NOMO-1 (cell line): ENCODE results near the gene PHYKPL.
A peak's percentile ranks its signal among the peaks of the same experiment; 100 is the strongest.
"Not testable (repeated sequence)": the region's sequence is repeated elsewhere in the genome, so short reads cannot be mapped to it uniquely, and the experiment has no call there.

Experiments
- DNase-seq, 2 experiments: peaks; one replicate each; lab custom pipeline; 2025; ENCODE audit not compliant: unreplicated experiment in 2 of 2; lab: John Stamatoyannopoulos, UW

Gene PHYKPL

DNA sequence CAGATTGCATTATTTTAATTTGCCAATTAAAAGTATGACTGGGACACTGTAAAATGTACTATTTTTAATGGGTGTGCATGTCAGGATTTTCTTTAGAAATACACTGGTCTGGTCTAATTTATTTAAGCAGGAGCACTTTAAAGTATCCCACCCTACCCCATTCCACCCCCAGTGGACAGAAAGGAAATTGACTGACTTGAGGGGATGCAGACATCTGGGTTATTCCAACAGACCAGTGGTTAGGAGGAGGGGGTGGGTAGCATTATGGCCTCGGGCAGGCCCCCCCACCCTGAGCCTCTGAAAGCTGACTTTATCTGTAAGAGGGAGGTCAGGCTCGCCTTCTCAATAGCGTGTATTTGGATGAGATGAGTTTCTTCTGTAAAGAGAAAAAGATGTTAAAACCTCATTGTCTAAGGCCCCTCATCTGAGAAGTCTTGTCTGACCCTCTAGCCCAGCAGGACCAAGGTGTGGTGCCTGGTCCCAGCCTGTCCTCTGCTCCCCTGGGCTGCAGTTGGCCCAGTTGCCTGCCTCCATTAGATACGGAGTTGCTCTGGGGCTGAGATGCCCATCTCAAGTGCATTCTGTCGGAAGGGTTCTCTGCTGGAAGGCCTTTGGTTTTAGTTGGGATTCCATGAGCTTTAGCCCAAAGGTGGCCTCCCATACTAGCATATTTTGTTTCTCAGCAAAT lies 23.9 kb downstream of the PHYKPL start:
- DNase-seq, result peak in 1 of 2 experiments; percentile 11

DNA sequence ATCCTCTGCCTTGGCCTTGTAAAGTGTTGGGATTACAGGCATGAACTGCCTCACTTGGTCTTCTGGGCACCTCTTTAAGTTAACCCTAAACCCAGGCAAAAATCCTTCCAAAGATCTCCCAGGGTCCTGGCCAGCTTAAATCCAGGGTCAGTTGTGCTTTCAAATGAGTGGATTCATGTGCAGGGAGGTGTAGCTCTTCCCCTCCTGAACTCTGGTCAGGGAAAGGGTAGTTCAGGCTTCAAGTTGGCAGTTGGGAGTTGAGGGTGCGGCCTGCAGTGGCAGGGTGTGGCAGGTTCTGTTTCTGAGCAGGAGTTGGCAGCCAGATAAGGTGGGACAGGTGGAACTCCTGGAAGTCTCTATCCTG lies 24.7 kb downstream of the PHYKPL start:
- no peak for DNase-seq

DNA sequence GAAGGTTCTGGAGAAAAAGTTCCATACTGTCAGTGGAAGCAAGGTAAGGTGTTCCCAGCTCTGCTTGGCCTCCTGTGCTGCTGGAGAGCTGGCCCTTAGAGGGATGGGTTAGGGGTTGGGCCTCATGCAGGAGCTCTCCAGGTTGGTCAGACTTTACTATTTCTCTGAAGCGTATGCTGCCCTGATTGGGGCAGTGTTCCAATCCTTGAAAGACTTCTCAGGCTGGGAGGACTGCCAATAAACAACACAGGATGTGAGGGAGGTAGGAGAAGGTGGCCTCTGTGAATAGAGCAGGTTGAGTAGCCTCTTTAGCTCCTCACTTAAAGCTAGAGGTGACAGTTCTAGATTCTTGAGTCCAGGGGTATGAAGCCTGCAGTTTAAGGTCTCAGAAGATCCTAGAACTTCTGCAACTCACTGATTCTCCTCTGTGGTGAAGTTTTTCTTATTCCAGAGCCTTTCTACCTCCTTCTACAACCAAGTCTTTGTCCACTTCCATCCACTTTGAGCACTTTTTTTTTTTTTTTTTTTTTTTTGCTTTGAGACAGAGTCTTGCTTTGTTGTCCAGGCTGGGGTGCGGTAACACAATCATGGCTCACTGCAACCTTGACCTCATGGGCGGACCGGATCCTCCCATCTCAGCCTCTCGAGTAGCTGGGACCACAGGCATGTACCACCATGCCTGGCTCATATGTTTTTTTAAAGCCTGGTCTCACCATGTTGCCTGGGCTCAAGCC lies 25.3 kb downstream of the PHYKPL start:
- DNase-seq, result no peak

DNA sequence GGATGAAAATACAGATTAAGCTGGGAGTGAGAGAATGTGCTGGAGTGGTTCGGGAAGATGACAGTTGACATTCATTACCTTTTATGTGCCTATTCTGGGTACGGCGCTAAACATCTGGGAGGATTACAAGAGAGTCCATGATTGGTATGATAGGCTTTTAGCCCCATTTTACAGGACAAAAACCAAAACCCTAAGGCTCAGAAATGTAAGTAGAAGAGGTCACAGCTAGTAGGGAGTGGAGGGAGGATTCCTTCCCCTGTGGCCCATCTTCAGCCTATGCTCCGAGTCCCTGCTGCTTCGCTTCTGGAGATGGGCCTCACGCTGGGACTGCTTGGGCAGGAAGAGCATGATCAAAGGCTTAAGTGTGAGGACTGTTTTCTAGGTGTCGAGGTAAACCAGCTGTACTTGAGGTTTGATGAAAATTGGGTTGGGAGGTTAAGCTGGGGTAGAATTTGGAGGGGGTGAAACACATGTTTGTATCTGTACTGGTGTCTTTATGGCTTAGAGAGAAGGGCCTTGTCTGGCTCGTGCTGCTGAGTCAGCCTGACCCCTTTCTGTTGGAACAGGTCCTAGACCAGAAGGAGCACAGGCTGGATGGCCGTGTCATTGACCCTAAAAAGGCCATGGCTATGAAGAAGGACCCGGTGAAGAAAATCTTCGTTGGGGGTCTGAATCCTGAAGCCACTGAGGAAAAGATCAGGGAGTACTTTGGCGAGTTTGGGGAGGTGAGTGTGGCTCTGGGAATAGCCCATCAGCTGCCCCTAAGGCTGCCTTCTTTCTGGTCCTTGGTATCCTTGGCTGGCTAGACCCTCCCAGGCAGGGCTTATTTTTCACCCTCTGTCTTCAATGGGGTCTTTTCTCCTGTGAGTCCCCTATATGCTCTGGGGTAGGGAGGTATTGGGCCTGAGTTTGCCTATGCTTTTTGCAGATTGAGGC lies 26.2 kb downstream of the PHYKPL start:
- DNase-seq, result no peak

DNA sequence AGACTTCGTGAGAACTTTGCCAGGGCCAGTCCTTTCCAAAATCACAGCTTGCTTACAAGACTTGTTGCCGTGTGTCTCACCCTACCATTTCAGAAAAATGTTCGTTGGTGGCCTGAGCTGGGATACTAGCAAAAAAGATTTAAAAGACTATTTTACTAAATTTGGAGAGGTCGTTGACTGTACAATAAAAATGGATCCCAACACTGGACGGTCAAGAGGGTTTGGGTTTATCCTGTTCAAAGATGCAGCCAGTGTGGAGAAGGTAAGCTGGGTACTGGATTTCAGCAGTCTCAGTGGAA lies 26.9 kb downstream of the PHYKPL start:
- no peak for DNase-seq

DNA sequence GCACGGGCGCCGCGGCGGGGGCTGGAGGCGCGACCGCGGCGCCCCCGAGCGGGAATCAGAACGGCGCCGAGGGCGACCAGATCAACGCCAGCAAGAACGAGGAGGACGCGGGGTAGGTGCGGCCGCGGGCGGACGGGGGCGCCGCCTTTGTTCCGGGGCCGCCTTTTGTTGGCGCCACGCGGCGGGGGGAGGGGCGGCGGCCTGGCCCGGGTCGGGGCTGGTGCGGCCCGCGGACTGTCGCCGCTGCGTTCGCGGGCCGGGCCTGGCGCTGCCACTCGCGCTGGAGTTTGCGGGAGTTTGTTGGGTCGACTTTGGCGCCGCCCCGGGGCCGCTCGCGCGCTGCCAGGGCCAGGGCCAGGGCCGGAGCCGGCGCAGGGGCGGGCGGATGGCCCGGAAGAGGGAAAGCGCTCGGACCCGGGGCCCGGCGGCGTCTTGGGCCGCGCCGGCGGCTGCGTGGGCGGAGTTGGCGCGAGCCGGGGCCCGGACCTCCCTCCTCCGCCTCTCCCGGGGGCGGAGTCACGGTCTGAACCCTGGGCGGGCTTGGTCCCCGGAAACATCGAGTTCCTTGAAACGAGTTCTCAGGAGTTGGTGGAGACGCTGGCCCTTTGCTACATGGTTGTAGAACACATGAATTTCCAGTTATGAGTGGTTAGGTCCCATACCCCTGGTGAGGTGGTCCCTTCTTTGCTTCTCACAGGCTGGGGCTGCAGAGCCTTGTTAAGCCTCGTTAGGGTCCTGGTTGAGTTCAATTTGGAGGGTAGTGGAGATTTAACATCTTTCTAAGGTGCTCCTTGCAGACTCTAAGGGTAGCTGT lies 27.5 kb downstream of the PHYKPL start:
- peak; percentile 57 to 75 for DNase-seq

DNA sequence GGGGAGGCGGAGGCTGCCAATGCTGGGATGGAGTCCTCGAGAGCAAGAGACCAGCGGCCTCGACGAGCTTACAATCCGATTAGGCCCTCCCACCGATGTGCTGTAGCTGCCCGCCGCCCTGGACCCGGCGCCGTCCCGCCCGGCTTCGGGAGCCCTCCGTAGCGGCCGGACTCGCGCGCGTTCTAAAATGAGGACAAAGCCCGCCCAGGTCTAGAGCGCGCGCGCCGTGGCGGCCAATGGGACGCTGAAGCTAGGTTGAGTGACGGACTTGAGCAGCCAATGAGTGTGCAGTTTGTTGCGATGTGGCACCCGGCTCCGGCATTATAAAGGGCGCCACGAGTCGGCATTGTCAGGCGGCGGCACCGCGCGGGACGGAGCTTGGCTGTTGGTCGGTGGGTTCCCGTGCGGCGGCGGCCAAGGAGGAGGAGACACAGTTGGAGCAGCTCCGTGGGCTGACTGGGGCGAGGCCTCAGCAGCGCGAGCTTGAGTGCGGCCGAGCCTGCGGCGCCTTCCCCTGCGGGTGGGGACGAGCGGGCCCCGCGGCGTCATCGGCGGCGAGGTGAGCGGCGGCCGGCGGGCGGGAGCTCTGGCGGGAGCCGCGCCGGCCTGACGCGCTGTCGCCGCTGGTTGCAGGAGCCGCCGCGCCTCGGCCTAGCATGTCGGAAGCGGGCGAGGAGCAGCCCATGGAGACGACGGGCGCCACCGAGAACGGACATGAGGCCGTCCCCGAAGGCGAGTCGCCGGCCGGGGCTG lies 28.2 kb downstream of the PHYKPL start, which contains the start of gene HNRNPAB:
HNRNPAB (plus strand) TSS at position 352 of the 753 bp plus-strand sequence; CDS start at position 657, 305 bp downstream.
- DNase-seq, result peak; percentile 85 to 88

DNA sequence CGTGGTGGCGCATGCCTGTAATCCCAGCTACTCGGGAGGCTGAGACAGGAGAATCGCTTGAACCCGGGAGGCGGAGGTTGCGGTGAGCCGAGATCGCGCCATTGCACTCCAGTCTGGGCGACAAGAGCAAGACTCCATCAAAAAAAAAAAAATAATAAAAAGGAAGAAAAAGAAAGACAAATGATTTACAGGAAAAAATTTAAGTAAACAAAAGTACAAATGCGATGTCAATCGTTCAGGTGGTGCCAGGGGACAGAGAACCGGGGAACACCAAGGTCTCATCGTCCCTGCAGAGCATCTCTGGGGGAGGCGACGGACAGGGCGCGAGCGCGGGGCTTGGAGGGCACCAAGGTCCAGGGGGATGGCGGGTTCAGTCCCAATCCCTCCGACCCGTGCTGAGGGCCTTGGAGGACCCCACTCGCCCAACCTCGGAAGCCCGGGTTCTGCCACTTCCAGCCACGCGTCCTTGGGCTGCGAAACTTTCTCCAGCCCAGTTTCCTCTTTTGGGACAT lies 28.9 kb downstream of the PHYKPL start:
- DNase-seq, result peak in 1 of 2 experiments; percentile 36

DNA sequence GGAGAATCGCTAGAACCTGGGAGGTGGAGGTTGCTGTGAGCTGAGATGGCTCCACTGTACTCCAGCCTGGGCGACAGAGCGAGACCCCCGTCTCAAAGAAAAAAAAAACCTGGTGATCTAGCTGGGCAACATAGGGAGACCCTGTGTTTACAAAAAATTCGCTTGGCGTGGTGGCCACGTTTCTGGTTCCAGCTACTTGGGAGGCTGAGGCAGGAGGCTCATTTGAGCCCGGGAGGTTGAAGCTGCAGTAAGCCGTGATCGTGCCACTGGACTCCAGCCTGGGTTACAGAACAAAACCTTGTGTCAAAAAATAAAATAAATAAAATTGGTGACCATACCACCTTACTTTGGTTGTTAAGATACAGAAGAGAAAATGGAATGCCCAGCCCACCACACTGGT lies 30.1 kb downstream of the PHYKPL start:
- DNase-seq, result no peak

DNA sequence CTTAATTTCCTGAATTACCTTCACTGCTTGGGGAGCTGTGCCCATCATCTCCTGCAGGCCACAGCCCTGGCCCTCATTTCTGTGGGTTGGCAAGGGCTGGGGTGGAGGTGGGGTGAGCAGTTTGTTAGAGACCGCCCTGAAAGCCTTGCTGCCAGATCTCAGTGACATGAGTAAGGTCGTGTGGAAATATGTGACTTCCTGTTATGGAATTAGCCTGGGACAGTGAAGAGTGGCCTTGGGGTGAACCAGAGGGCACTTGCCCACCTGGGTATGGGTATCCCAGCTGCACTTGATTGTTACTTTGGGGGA lies 30.7 kb downstream of the PHYKPL start:
- peak; percentile 67 to 68 for DNase-seq

DNA sequence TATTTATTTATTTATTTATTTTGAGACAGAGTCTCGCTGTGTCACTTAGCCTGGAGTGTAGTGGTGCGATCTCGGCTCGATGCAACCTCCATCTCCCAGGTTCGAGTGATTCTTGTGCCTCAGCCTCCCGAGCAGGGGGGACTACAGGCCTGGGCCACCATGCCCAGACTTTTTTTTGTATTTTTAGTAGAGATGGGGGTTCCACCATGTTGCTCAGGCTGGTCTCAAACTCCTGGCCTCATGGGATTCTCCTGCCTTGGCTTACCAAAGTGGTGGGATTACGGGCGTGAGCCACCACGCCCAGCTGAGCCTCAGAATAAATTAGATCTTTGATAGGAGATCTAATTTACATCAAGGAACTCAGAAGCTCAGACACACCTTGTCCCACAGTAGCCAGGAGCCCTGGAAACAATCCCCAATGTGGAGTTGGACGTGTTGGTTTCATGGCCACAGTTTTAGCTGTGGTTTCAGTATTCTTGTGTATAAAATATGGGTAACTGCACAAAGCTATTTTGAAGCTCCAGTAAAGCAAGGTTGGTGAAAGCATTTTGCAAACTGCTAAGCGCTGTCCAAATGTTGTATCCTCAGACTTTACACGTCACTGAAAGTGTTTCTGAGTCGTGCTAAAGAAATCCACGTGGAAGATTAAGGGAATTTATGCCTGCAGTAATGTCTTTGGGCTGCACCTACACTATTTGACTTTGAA lies 31.2 kb downstream of the PHYKPL start:
- no peak for DNase-seq

DNA sequence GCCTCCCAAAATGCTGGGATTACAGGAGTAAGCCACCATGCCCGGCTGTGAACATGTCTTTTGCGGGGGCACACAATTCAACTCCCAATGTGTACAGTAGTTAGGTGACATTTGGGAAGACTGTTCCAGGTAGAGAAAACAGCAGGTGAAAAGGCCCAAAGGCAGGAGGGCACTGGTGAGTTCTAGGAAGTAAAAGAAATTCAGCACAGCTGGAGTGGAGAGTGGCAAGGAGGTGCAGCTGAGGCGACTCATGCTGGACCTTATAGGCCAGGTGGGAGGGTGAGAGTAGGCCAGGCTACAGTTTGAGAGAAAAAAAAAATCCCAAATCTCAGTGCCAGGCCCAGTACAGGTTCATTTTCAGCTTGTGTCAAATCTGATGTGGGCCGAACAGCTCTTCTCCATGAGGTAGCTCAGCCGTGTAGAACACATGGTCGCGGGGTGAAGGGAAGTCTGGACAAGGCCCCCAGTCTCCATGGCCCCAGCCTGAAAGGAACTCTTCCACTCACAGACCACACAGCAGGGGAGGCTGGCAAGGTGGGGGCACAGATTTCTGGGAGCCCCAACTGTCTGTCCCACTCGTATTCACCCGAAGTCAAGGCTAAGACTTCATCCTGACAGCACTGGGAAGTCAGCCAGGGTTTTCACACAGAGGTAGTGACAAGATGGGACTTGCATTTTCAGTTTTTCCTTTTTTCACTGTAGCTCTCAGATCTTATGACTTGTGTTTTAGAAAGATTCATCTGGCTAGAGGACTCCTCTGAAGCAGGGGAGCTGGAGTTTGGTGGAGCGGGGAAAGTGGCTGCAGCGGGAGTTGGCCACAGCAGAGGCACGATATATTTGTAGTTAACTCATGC lies 32.8 kb downstream of the PHYKPL start:
- no peak for DNase-seq

DNA sequence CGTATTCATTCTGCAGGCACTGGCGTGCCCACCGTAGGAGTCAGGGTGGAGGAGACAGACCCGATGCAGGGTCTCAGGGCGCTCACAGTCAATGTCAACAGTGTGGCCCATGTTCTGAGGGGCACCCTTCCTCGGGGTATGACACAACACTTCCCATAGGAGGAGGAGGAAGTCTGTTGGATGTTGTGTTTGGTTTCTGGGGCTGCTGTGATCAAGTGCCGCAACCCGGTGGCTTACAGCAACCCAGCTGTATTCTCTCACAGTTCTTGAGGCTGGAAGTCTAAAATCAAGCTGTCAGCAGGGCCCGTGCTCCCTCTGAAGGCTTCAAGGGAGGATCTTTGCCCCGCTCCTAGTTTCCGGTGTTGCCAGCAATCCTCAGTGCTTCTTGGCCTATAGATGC lies 33.9 kb downstream of the PHYKPL start:
- DNase-seq, result no peak

DNA sequence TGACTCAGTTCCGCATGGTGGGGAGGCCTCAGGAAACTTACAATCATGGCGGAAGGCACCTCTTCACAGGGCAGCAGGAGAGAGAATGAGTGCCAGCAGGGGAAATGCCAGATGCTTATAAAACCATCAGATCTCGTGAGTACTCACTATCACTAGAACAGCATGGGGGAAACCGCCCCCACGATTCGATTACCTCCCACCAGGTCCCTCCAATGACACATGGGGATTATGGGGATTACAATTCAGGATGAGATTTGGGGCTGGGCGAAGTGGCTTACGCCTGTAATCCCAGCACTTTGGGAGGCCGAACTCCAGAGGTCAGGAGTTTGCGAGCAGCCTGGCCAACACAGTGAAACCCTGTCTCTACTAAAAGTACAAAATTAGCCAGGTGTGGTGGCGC lies 34.5 kb downstream of the PHYKPL start:
- not testable (repeated sequence) for DNase-seq

DNA sequence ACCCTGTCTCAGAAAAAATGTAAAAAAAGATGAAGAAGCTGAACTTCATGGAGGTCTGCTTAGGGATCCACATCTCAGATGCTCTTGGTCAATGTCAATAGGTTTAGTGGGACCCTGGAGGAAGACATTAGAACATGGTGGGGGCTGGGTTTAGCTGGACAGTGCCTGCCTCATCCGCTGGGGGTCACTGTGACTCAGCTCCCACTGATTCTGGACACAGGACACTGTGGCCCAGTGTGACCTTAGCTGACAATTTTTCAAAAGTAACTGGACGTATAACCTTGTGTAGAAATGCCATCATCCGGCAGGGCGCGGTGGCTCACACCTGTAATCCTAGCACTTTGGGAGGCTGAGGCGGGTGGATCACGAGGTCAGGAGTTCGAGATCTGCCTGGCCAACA lies 35.6 kb downstream of the PHYKPL start:
- DNase-seq, result no peak

DNA sequence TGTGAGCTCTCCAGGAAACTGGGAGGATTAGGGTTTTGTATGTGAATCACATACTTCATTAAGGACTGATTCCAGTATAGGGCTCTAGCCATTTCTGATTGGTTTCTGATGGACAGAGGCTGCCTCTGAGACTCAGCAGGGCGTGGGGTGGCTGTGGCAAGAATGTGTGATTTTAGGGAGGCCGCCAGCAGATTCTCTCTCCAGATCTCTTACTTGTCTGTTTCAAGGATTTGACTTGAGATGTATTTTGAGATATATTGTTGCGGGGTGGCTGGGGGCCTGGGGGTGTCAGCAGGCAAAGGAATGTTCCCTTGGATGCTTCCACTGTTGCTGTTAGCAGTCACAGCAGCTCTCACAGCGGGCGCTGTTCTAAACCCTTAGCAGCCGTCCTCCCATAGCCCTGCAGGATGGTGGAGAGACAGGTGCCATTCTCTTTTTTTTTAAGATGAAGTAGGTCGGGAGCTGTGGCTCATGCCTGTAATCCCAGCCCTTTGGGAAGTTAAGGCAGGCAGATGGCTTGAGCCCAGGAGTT lies 36.3 kb downstream of the PHYKPL start:
- DNase-seq, result no peak

DNA sequence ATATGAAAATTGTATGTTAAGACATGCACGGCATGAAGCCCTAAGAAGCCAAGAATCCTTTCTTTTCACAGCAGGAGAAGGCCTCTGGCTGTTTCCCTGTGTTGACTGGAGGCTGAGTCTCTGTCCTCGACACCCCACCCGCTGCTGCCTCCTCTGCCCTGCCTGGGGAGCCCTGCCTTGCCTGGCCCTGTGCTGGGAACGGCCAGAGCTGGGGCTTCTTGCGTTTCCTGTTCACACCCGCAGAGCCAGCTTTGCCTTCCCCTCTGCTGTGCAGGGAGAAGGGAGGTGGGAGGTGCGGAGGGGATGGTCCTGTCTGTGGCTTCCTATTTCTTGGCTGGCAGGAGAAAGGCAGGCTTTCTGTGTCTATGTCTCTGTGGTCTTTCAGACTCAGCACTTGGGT lies 38.6 kb downstream of the PHYKPL start:
- peak in 1 of 2 experiments; percentile 32 for DNase-seq

DNA sequence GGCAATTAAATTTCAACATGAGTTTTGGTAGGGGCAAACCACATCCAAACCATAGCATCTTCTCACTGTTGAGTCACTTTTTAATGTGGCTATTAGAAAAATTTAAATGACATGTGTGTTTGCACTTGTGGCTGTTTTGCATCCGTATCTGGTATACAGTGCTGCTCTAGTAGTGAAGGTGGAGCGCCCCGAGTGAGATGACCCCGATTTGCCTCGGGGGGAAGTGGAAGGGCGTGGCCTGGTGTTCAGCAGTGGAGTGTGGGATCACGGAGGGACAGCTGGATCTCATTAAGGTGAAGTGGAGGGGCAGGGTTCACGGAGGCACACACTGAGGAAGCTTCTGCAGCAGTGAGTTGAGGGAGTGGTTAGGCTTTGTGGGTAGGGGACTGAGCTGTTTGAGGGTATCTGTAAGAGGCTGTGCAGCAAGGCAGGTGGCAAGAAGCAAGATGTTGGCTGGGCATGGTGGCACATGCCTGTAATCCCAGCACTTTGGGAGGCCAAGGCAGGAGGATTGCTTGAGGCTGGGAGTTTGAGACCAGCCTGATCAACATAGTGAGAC lies 39.3 kb downstream of the PHYKPL start:
- no peak for DNase-seq
